GM23338 (cell line): Measurements from ENCODE around the gene GRIN1. TPM values are rescaled to one million over a fixed set of nuclear protein-coding genes. Genes with fewer than 3 reads are reported as not detected.

Experiments used
- ATAC-seq: fragments of 200-7000 bp; cut with Tn5 transposase; 3 replicates; pipeline ENCODE4 v1.9.1; 2020
- DNase-seq: peaks from one replicate; pipeline ENCODE4 v3.0.0-alpha.2; 2015; ENCODE audit warnings: low spot score
- H2AFZ ChIP-seq: fragments of 200-600 bp; sonication (generic); 2 replicates; pipeline ENCODE4 v1.8.0; 2016; ENCODE audit warnings: antibody characterized with exemption, mild to moderate bottlenecking, moderate library complexity
- H3F3A ChIP-seq: fragments of 200-600 bp; sonication (generic); replicated peaks from 2 replicates; pipeline ENCODE4 v1.8.0; 2017; ENCODE audit warnings: antibody characterized with exemption, mixed run types, low read depth
- H3K27ac ChIP-seq: fragments of 200-600 bp; sonication (generic); 2 replicates; pipeline ENCODE4 v1.6.1; 2016; ENCODE audit warnings: low read depth
- H3K27me3 ChIP-seq: fragments of 200-600 bp; sonication (generic); 2 replicates; pipeline ENCODE4 v1.8.0; 2016; ENCODE audit warnings: mild to moderate bottlenecking, mixed run types, moderate library complexity; ENCODE audit not compliant: insufficient read depth
- H3K36me3 ChIP-seq: fragments of 200-600 bp; sonication (generic); 2 replicates; pipeline ENCODE4 v1.8.0; 2016; ENCODE audit warnings: mild to moderate bottlenecking; ENCODE audit not compliant: insufficient read depth
- H3K4me1 ChIP-seq: fragments of 200-600 bp; sonication (generic); 2 replicates; pipeline ENCODE4 v1.8.0; 2016; ENCODE audit warnings: mild to moderate bottlenecking, moderate library complexity; ENCODE audit not compliant: insufficient read depth
- H3K4me2 ChIP-seq: fragments of 200-600 bp; sonication (generic); 2 replicates; pipeline ENCODE4 v1.7.1; 2017; ENCODE audit warnings: mixed run types
- H3K4me3 ChIP-seq: fragments of 200-600 bp; sonication (generic); 2 replicates; pipeline ENCODE4 v1.6.1; 2016; ENCODE audit warnings: mixed run types
- H3K79me2 ChIP-seq: fragments of 200-600 bp; sonication (generic); replicated peaks from 2 replicates; pipeline ENCODE4 v1.8.0; 2017; ENCODE audit warnings: mild to moderate bottlenecking; ENCODE audit not compliant: insufficient read depth
- H3K9me2 ChIP-seq: fragments of 200-600 bp; sonication (generic); 2 replicates; pipeline ENCODE4 v1.8.0; 2017; ENCODE audit not compliant: insufficient read depth
- H4K20me1 ChIP-seq: fragments of 200-600 bp; sonication (generic); replicated peaks from 2 replicates; pipeline ENCODE4 v1.8.0; 2017; ENCODE audit warnings: mild to moderate bottlenecking; ENCODE audit not compliant: insufficient read depth
- H3K27ac Mint-ChIP-seq: 2 replicates; pipeline ENCODE4 v1.8.0; 2020; ENCODE audit warnings: inconsistent platforms, mild to moderate bottlenecking, moderate library complexity, mixed read lengths
- H3K27me3 Mint-ChIP-seq: 3 replicates; pipeline ENCODE4 v1.8.0; 2022; ENCODE audit warnings: low read depth, mild to moderate bottlenecking, moderate library complexity, mixed read lengths, inconsistent platforms; ENCODE audit not compliant: insufficient read depth, poor library complexity
- H3K36me3 Mint-ChIP-seq: 3 replicates; pipeline ENCODE4 v1.8.0; 2021; ENCODE audit warnings: low read depth, mild to moderate bottlenecking, inconsistent platforms, moderate library complexity, mixed read lengths
- H3K4me1 Mint-ChIP-seq: 3 replicates; pipeline ENCODE4 v1.8.0; 2020; ENCODE audit warnings: mild to moderate bottlenecking, inconsistent platforms, mixed read lengths
- H3K4me3 Mint-ChIP-seq: 3 replicates; pipeline ENCODE4 v1.8.0; 2021; ENCODE audit warnings: moderate library complexity, mild to moderate bottlenecking, inconsistent platforms, mixed read lengths
- H3K9me3 Mint-ChIP-seq: 3 replicates; pipeline ENCODE4 v1.8.0; 2020; ENCODE audit warnings: moderate library complexity, mild to moderate bottlenecking, inconsistent platforms, mixed read lengths
- CREB1 ChIP-seq: fragments of 250-450 bp; sonication (Bioruptor Pico); IDR thresholded peaks from 2 replicates; pipeline ENCODE4 v1.5.0; 2020; ENCODE audit warnings: low read depth, mild to moderate bottlenecking, moderate library complexity
- CTCF ChIP-seq, 2 experiments: fragments of 200-600 bp in 1 of 2; sonication (generic) in 1 of 2; conservative IDR thresholded peaks; 2 replicates each; pipeline versions ENCODE4 v1.5.1 to v1.6.1; 2016 to 2017; ENCODE audit warnings: antibody characterized with exemption in 2 of 2, low read depth in 2 of 2, mild to moderate bottlenecking in 2 of 2, moderate library complexity in 1 of 2
- ETS1 ChIP-seq: IDR thresholded peaks from 2 replicates; pipeline ENCODE4 v1.6.1; 2016; ENCODE audit warnings: antibody characterized with exemption
- EZH2 ChIP-seq: fragments of 200-600 bp; sonication (generic); IDR thresholded peaks from one replicate; pipeline ENCODE4 v1.8.0; 2017; ENCODE audit warnings: antibody characterized with exemption, mild to moderate bottlenecking, low read depth; ENCODE audit not compliant: unreplicated experiment
- EZH2phosphoT487 ChIP-seq: fragments of 200-600 bp; sonication (generic); IDR thresholded peaks from one replicate; pipeline ENCODE4 v1.8.1; 2018; ENCODE audit warnings: antibody characterized with exemption; ENCODE audit not compliant: unreplicated experiment
- POLR2AphosphoS5 ChIP-seq: IDR thresholded peaks from 2 replicates; pipeline ENCODE4 v1.6.1; 2016; ENCODE audit warnings: antibody characterized with exemption, low read depth
- REST ChIP-seq: IDR thresholded peaks from one replicate; pipeline ENCODE4 v1.6.1; 2018; ENCODE audit warnings: antibody characterized with exemption; ENCODE audit not compliant: unreplicated experiment
- STAT1 ChIP-seq: IDR thresholded peaks from one replicate; pipeline ENCODE4 v1.6.1; 2016; ENCODE audit warnings: antibody characterized with exemption; ENCODE audit not compliant: unreplicated experiment
- ZNF114 ChIP-seq: fragments of 250-450 bp; sonication (Bioruptor Pico); IDR thresholded peaks from 2 replicates; pipeline ENCODE4 v1.5.0; 2020; ENCODE audit warnings: mild to moderate bottlenecking, moderate library complexity
- ZNF331 ChIP-seq: fragments of 250-450 bp; sonication (Bioruptor Pico); IDR thresholded peaks from 2 replicates; pipeline ENCODE4 v1.5.0; 2020; ENCODE audit warnings: low read depth, mild to moderate bottlenecking, moderate library complexity
- ZNF462 ChIP-seq: fragments of 250-450 bp; sonication (Bioruptor Pico); IDR thresholded peaks from 2 replicates; pipeline ENCODE4 v1.5.0; 2020; ENCODE audit warnings: mild to moderate bottlenecking, moderate library complexity
- polyA plus RNA-seq: library from polyadenylated mRNA; unstranded; fragments of >200 nt; fragmentation: Nextera tagmentation; extraction: Ambion mirVana; gene quantifications from 2 replicates; pipeline ENCODE4 v1.2.1, GENCODE V29; 2016
- total RNA-seq: library from RNA; depleted of rRNA; stranded (reverse); fragments of >200 nt; shearing (Covaris generic); gene quantifications from 2 replicates; pipeline ENCODE4 v1.2.3, GENCODE V29; 2014

The GRIN1 gene
- total and polyA plus RNA-seq, 2 experiments from 2014 or later: 2.7 to 5.5 TPM

GRCh38 chr9:137097761-137098462, 41.0 kb upstream of the GRIN1 start (continued):
- TF ChIP-seq ETS1: no peak
- no peak for TF ChIP-seq CTCF (conservative IDR thresholded peaks at IDR 0.05; ENCODE audit: low read depth in 2 of 2)
- TF ChIP-seq REST: no peak
- no peak for TF ChIP-seq ZNF331 (CRISPR knock-in tag)
- TF ChIP-seq CREB1: no peak
- TF ChIP-seq EZH2: no peak

GRCh38 chr9:137099231-137099630, 39.7 kb upstream of the GRIN1 start:
- Histone ChIP-seq H2AFZ (no peak overlapping the region), H3K9me2 (no peaks in the 10 kb centered on the region), H4K20me1 (no peaks in the 10 kb centered on the region), H3K27ac (no peak overlapping the region), H3K36me3 (peaks cover 8% of the 10 kb centered on the region), H3F3A (peaks cover 11% of the 10 kb centered on the region; the same call in 1 of the 2 replicates), H3K79me2 (no peaks in the 10 kb centered on the region), H3K4me1 (no peaks in the 10 kb centered on the region), H3K4me2 (no peak overlapping the region), H3K4me3 (no peak overlapping the region), H3K27me3 (no peaks in the 10 kb centered on the region)
- Mint-ChIP-seq H3K27me3 (peaks cover 2% of the 10 kb centered on the region), H3K4me1 (no peaks in the 10 kb centered on the region; the same call in 2 of the 3 replicates), H3K4me3 (no peak overlapping the region), H3K27ac (no peak overlapping the region), H3K36me3 (peaks cover 18% of the 10 kb centered on the region), H3K9me3 (peaks cover 2% of the 10 kb centered on the region; the same call in 1 of the 3 replicates)
- ATAC-seq (no peak), DNase-seq (no peak)
- no peak for TF ChIP-seq EZH2phosphoT487
- no peak for TF ChIP-seq ZNF114 (CRISPR knock-in tag)
- TF ChIP-seq STAT1: no peak
- no peak for TF ChIP-seq EZH2
- TF ChIP-seq CREB1: no peak
- no peak for TF ChIP-seq ZNF462 (CRISPR knock-in tag)
- no peak for TF ChIP-seq POLR2AphosphoS5
